Measurements from ENCODE around the gene MEIS2. TPM values are rescaled to one million over a fixed set of nuclear protein-coding genes. Genes with fewer than 3 reads are reported as not detected.

The MEIS2 gene
- total RNA-seq, 2 donors from 2014 or later, result 54.0 to 55.2 TPM

GRCh38 chr15:36882056-36882455 is 218.3 kb downstream of the MEIS2 start:
- no peak for DNase-seq (ENCODE audit: low spot score)
- intact Hi-C loops (cut with DNase I), result loop anchor here in 1 of 2 donors (5.0 to 10.0 kb wide), 2 partner anchors 223 to 250 kb away; partner anchors contain the start of gene MEIS2

- intact Hi-C loops (cut with DNase I), result loop anchor here in 1 of 2 donors (5.0 to 10.0 kb wide), 2 partner anchors 223 to 251 kb away; partner anchors contain the start of gene MEIS2
- no peak for DNase-seq (ENCODE audit: low spot score)
Measured at GRCh38 chr15:36881516-36881915, 218.8 kb downstream of the MEIS2 start.

GRCh38 chr15:36880913-36881460 is 219.4 kb downstream of the MEIS2 start:
- intact Hi-C loops (cut with DNase I), result loop anchor here in 1 of 2 donors (5.0 to 10.0 kb wide), 2 partner anchors 224 to 251 kb away; partner anchors contain the start of gene MEIS2
- DNase-seq (ENCODE audit: low spot score), result no peak

GRCh38 chr15:36880224-36880912 is 220.0 kb downstream of the MEIS2 start:
- no peak for DNase-seq (ENCODE audit: low spot score)

GRCh38 chr15:36879568-36880222 is 220.7 kb downstream of the MEIS2 start:
- DNase-seq (ENCODE audit: low spot score), result no peak
- intact Hi-C loops (cut with DNase I), result loop anchor here in 1 of 2 donors (5.0 to 10.0 kb wide), 2 partner anchors 225 to 253 kb away; partner anchors contain the start of gene MEIS2

More at GRCh38 chr15:36880224-36880912, 220.0 kb downstream of the MEIS2 start:
- intact Hi-C loops (cut with DNase I), result loop anchor here in 1 of 2 donors (5.0 to 10.0 kb wide), 2 partner anchors 224 to 252 kb away; partner anchors contain the start of gene MEIS2

- intact Hi-C loops (cut with DNase I), result no loop called here
- DNase-seq (ENCODE audit: low spot score), result no peak
Measured at GRCh38 chr15:36878684-36879262, 221.6 kb downstream of the MEIS2 start.

- DNase-seq (ENCODE audit: low spot score), result no peak
Measured at GRCh38 chr15:36877796-36878683, 222.3 kb downstream of the MEIS2 start.

GRCh38 chr15:36877294-36877693 is 223.1 kb downstream of the MEIS2 start:
- no peak for DNase-seq (ENCODE audit: low spot score)
- intact Hi-C loops (cut with DNase I), result no loop called here

More at GRCh38 chr15:36877796-36878683, 222.3 kb downstream of the MEIS2 start:
- intact Hi-C loops (cut with DNase I), result no loop called here

- intact Hi-C loops (cut with DNase I), result no loop called here
- DNase-seq (ENCODE audit: low spot score), result no peak
Measured at GRCh38 chr15:36875740-36876334, 224.5 kb downstream of the MEIS2 start.

GRCh38 chr15:36874930-36875329 is 225.4 kb downstream of the MEIS2 start:
- DNase-seq (ENCODE audit: low spot score), result no peak
- intact Hi-C loops (cut with DNase I), result loop anchor here in 1 of 2 donors (5.0 kb wide), 1 partner anchor 592 kb away; no protein-coding TSS in a partner anchor

- intact Hi-C loops (cut with DNase I), result no loop called here
- no peak for DNase-seq (ENCODE audit: low spot score)
Measured at GRCh38 chr15:36867436-36867835, 232.9 kb downstream of the MEIS2 start.

- intact Hi-C loops (cut with DNase I), result no loop called here
- DNase-seq (ENCODE audit: low spot score), result no peak
Measured at GRCh38 chr15:36866896-36867295, 233.5 kb downstream of the MEIS2 start.

GRCh38 chr15:36863570-36863969 is 236.8 kb downstream of the MEIS2 start:
- no peak for DNase-seq (ENCODE audit: low spot score)
- intact Hi-C loops (cut with DNase I), result no loop called here

- intact Hi-C loops (cut with DNase I), result no loop called here
Measured at GRCh38 chr15:36860792-36861191, 239.6 kb downstream of the MEIS2 start.

GRCh38 chr15:36858423-36858822 is 241.9 kb downstream of the MEIS2 start:
- DNase-seq (ENCODE audit: low spot score), result no peak
- intact Hi-C loops (cut with DNase I), result no loop called here

More at GRCh38 chr15:36860792-36861191, 239.6 kb downstream of the MEIS2 start:
- no peak for DNase-seq (ENCODE audit: low spot score)

GRCh38 chr15:36856339-36856973 is 243.9 kb downstream of the MEIS2 start:
- intact Hi-C loops (cut with DNase I), result no loop called here
- DNase-seq (ENCODE audit: low spot score), result no peak

GRCh38 chr15:36850864-36851263 is 249.5 kb downstream of the MEIS2 start:
- no peak for DNase-seq (ENCODE audit: low spot score)
- intact Hi-C loops (cut with DNase I), result no loop called here

GRCh38 chr15:36845270-36845669 is 255.1 kb downstream of the MEIS2 start:
- no peak for DNase-seq (ENCODE audit: low spot score)
- intact Hi-C loops (cut with DNase I), result no loop called here

Data from posterior vena cava (tissue), 2 donors.